H1 (cell line): ENCODE results near the gene PAN2.

ENCODE experiments used
- FOSL1 ChIP-seq: IDR thresholded peaks from 2 replicates; pipeline ENCODE4 v1.6.1; 2011; ENCODE audit warnings: mild to moderate bottlenecking, low read depth, low read length, moderate library complexity; ENCODE audit not compliant: insufficient read depth
- GABPA ChIP-seq: IDR thresholded peaks from 2 replicates; pipeline ENCODE4 v1.6.1; 2011; ENCODE audit warnings: mild to moderate bottlenecking, low read length, moderate library complexity, borderline replicate concordance; ENCODE audit not compliant: insufficient read depth
- JUN ChIP-seq: IDR thresholded peaks from 2 replicates; pipeline ENCODE4 v1.6.1; 2011; ENCODE audit warnings: low read depth, mild to moderate bottlenecking, improper control_type of control experiment, low read length
- SP4 ChIP-seq: IDR thresholded peaks from 2 replicates; pipeline ENCODE4 v1.6.1; 2012; ENCODE audit warnings: low read length, inconsistent platforms
- TF ChIP-seq, protein P1 (sequence below): IDR thresholded peaks from 2 replicates; pipeline ENCODE4 v1.6.1; 2012; ENCODE audit warnings: low read length, inconsistent platforms

DNA sequence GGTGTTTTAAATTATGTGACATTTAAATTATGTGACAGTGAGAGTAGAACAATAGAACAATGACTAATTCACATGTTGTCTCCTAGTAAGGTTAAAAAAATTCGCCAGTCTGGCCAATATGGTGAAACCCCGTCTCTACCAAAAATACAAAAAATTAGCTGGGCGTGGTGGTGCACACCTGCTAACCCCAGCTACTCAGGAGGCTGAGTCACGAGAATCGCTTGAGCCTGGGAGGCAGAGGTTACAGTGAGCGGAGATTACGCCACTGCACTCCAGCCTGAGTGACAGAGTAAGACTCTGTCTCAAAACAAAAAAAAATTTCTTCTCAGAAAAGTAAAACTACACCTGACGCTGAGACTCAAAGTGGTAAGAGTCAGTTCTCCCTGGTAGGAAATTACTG, 36.4 kb downstream of the PAN2 start:
- TF ChIP-seq JUN (no peak), GABPA (no peak), FOSL1 (no peak), SP4 (no peak)
- TF ChIP-seq, protein P1, sequence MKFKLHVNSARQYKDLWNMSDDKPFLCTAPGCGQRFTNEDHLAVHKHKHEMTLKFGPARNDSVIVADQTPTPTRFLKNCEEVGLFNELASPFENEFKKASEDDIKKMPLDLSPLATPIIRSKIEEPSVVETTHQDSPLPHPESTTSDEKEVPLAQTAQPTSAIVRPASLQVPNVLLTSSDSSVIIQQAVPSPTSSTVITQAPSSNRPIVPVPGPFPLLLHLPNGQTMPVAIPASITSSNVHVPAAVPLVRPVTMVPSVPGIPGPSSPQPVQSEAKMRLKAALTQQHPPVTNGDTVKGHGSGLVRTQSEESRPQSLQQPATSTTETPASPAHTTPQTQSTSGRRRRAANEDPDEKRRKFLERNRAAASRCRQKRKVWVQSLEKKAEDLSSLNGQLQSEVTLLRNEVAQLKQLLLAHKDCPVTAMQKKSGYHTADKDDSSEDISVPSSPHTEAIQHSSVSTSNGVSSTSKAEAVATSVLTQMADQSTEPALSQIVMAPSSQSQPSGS = no peak
